SU-DHL-6 (cell line): ENCODE data around the gene NSUN2.

Experiments used
- H2AFZ ChIP-seq: fragments of 200-600 bp; sonication (generic); 2 replicates; pipeline ENCODE4 v1.6.1; 2014; ENCODE audit warnings: low read depth, mild to moderate bottlenecking, moderate library complexity, mixed read lengths, antibody characterized with exemption, low read length; ENCODE audit not compliant: severe bottlenecking
- H3F3A ChIP-seq: fragments of 200-600 bp; shearing (Covaris generic); 2 replicates; pipeline ENCODE4 v1.6.0; 2016; ENCODE audit warnings: antibody characterized with exemption, mild to moderate bottlenecking; ENCODE audit not compliant: insufficient read depth
- H3K27ac ChIP-seq: fragments of 200-600 bp; sonication (generic); 2 replicates; pipeline ENCODE4 v1.5.1; 2016; ENCODE audit warnings: low read depth, mild to moderate bottlenecking, low read length, moderate library complexity, mixed read lengths
- H3K27me3 ChIP-seq: fragments of 200-600 bp; sonication (generic), shearing (Covaris generic); 2 replicates; pipeline ENCODE4 v1.6.0; 2014; ENCODE audit warnings: mild to moderate bottlenecking, low read length
- H3K36me3 ChIP-seq: fragments of 200-600 bp; sonication (generic); 2 replicates; pipeline ENCODE4 v1.6.1; 2014; ENCODE audit warnings: mild to moderate bottlenecking, low read length, mixed read lengths
- H3K4me2 ChIP-seq: fragments of 300-600, 200-600 bp; shearing (Covaris generic), sonication (generic); 2 replicates; pipeline ENCODE4 v1.6.0; 2014; ENCODE audit warnings: low read length, low read depth, mild to moderate bottlenecking; ENCODE audit not compliant: poor library complexity, severe bottlenecking
- H3K4me3 ChIP-seq: fragments of 200-600 bp; sonication (generic); 2 replicates; pipeline ENCODE4 v1.5.1; 2014; ENCODE audit warnings: antibody characterized with exemption, low read length, mild to moderate bottlenecking, mixed read lengths; ENCODE audit not compliant: insufficient read depth, poor library complexity, severe bottlenecking
- H3K79me2 ChIP-seq: fragments of 200-600 bp; sonication (generic); 2 replicates; pipeline ENCODE4 v1.6.1; 2014; ENCODE audit warnings: mild to moderate bottlenecking, low read length, moderate library complexity; ENCODE audit not compliant: insufficient read depth
- H3K9ac ChIP-seq: fragments of 200-600 bp; sonication (generic); 2 replicates; pipeline ENCODE4 v1.7.0; 2014; ENCODE audit warnings: mild to moderate bottlenecking, low read length
- H3K9me2 ChIP-seq: fragments of 200-600 bp; sonication (generic); replicated peaks from 2 replicates; pipeline ENCODE4 v1.6.1; 2014; ENCODE audit warnings: low read length; ENCODE audit not compliant: insufficient read depth
- H3K9me3 ChIP-seq: fragments of 200-600 bp; sonication (generic); 2 replicates; pipeline ENCODE4 v1.6.1; 2014; ENCODE audit warnings: low read length, mixed read lengths; ENCODE audit not compliant: insufficient read depth
- H4K20me1 ChIP-seq: fragments of 200-600 bp; sonication (generic); 2 replicates; pipeline ENCODE4 v1.6.1; 2014; ENCODE audit warnings: low read depth, mild to moderate bottlenecking, antibody characterized with exemption, low read length, moderate library complexity, mixed read lengths
- EZH2phosphoT487 ChIP-seq: fragments of 200-600 bp; sonication (generic), shearing (Covaris generic); conservative IDR thresholded peaks from 2 replicates; pipeline ENCODE4 v1.6.1; 2018; ENCODE audit warnings: mild to moderate bottlenecking, antibody characterized with exemption, low read length, moderate library complexity, mixed read lengths
- TF ChIP-seq, protein P1 (sequence below): fragments of 200-600 bp; sonication (generic); IDR thresholded peaks from one replicate; pipeline ENCODE4 v1.5.1; 2017; ENCODE audit warnings: antibody characterized with exemption, mild to moderate bottlenecking, low read length, moderate library complexity; ENCODE audit not compliant: insufficient read depth, poor library complexity, severe bottlenecking

NSUN2 gene

DNA sequence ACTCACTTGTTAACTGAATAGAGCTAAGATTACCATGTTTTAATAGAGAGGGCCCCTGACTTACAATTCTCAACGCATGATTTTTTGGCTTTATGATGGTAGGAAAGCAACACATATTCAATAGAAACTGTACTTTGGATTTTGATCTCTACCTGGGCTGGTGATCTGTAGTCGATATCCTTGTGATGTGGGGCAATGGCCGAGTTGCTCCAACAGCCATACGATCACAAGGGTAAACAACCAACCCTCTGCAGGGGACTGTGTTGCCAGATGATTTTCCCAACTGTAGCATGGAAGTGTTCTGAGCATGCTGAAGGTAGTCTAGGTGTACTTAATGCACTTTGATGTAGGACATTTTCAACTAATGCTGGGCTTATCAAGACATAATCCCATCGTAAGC lies 36.5 kb downstream of the NSUN2 start:
- no peak for TF ChIP-seq EZH2phosphoT487
- TF ChIP-seq, protein P1, sequence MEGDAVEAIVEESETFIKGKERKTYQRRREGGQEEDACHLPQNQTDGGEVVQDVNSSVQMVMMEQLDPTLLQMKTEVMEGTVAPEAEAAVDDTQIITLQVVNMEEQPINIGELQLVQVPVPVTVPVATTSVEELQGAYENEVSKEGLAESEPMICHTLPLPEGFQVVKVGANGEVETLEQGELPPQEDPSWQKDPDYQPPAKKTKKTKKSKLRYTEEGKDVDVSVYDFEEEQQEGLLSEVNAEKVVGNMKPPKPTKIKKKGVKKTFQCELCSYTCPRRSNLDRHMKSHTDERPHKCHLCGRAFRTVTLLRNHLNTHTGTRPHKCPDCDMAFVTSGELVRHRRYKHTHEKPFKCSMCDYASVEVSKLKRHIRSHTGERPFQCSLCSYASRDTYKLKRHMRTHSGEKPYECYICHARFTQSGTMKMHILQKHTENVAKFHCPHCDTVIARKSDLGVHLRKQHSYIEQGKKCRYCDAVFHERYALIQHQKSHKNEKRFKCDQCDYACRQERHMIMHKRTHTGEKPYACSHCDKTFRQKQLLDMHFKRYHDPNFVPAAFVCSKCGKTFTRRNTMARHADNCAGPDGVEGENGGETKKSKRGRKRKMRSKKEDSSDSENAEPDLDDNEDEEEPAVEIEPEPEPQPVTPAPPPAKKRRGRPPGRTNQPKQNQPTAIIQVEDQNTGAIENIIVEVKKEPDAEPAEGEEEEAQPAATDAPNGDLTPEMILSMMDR = no peak
- Histone ChIP-seq H3K36me3 (peaks cover 7% of the 10 kb centered on the region; the same call in 1 of the 2 replicates), H3K9ac (no peak overlapping the region), H3F3A (no peaks in the 10 kb centered on the region), H3K9me2 (no peaks in the 10 kb centered on the region), H4K20me1 (no peaks in the 10 kb centered on the region), H3K79me2 (no peaks in the 10 kb centered on the region), H3K27me3 (no peaks in the 10 kb centered on the region), H2AFZ (no peak overlapping the region), H3K4me3 (no peak overlapping the region), H3K27ac (no peak overlapping the region), H3K4me2 (no peak overlapping the region), H3K9me3 (no peaks in the 10 kb centered on the region)

DNA sequence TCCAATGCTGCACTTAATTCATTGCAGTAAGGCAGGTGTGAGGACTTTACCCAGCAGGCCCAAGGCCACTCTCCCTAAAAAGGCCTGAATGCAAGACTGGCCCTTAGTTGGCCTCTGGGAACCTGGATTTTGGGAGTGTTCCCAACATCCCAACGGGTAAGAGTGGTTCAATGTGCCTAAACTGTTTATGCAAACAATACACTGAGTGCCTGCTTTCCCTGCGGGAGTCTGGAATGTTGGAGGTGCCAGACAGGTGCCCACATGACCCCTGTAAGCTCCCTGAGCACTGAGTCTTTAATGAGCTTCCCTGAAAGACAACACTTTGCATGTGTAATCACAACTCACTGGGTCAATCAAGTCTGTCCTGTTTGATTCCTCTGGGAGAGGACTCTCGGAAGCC lies 37.4 kb downstream of the NSUN2 start:
- no peaks in the 10 kb centered on the region for H3K79me2 ChIP-seq
- H3K4me3 ChIP-seq = no peak overlapping the region
- no peaks in the 10 kb centered on the region for H4K20me1 ChIP-seq
- no peak overlapping the region for H3K27ac ChIP-seq
- H3K27me3 ChIP-seq = no peaks in the 10 kb centered on the region
- H2AFZ ChIP-seq = no peak overlapping the region
- no peak overlapping the region for H3K4me2 ChIP-seq
- no peak for TF ChIP-seq EZH2phosphoT487
- TF ChIP-seq, protein P1 = no peak
- no peaks in the 10 kb centered on the region for H3K9me3 ChIP-seq
- peaks cover 7% of the 10 kb centered on the region; the same call in 1 of the 2 replicates for H3K36me3 ChIP-seq
- no peak overlapping the region for H3K9ac ChIP-seq
- H3K9me2 ChIP-seq = no peaks in the 10 kb centered on the region
- no peaks in the 10 kb centered on the region for H3F3A ChIP-seq

DNA sequence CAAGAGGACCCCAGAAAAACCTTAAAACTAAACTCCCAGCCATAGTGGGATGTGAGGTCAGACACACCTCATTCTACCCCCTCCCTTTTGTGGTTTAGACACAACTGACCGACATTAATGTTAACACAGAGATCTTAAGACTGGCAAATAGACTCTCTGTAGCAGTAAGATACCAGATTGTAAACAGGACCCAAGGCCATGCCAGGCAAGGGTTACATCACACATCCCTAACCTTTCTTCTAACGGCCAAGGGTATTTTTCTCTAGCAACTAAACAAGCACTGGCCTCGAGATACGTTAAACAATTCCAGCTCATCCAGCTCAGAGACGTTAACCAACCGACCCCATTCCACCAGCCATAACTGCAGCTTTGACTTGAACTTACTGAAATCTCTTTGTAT lies 38.8 kb downstream of the NSUN2 start:
- no peak overlapping the region for H2AFZ ChIP-seq
- no peaks in the 10 kb centered on the region for H3K27me3 ChIP-seq
- H3K36me3 ChIP-seq = 0 out of 2 replicates have a peak, but pooled peaks cover 3% of the 10 kb centered on the region
- H3K9me3 ChIP-seq = no peaks in the 10 kb centered on the region
- TF ChIP-seq, protein P1 = no peak
- TF ChIP-seq EZH2phosphoT487 = no peak
- no peaks in the 10 kb centered on the region for H3K9me2 ChIP-seq
- no peak overlapping the region for H3K4me3 ChIP-seq
- no peak overlapping the region for H3K4me2 ChIP-seq
- no peak overlapping the region for H3K9ac ChIP-seq
- H3K27ac ChIP-seq = no peak overlapping the region
- H3K79me2 ChIP-seq = no peaks in the 10 kb centered on the region
- H3F3A ChIP-seq = no peaks in the 10 kb centered on the region
- no peaks in the 10 kb centered on the region for H4K20me1 ChIP-seq
